22Rv1 (cell line): ENCODE data around the gene SCGB1C1.

ENCODE experiments used
- H3K27ac ChIP-seq: fragments of 450-650 bp; 2 replicates; pipeline ENCODE4 v1.5.1; 2017
- CTCF ChIP-seq: fragments of 450-650 bp; IDR thresholded peaks from 2 replicates; pipeline ENCODE4 v1.5.1; 2017; ENCODE audit warnings: mild to moderate bottlenecking
- ZFX ChIP-seq: fragments of 450-650 bp; IDR thresholded peaks from 2 replicates; pipeline ENCODE4 v1.6.1; 2017; ENCODE audit warnings: antibody characterized with exemption, borderline replicate concordance

The SCGB1C1 gene

DNA sequence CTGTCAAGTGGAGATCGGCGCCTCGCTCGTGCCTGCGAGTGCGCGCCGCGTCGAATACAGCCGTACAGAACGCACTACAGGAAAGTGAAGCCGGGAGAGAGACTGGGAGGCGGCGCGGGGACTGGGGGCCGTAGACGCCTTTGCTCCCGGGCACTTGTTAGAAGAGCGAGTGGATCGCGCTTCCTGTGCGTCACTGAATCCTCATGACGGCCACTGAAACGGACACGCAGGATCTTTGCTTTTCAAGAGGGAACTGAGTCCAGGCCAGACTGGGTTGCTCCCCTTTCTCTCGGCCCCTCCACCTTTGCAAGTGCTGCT, 14.9 kb downstream of the SCGB1C1 start:
- TF ChIP-seq CTCF, result no peak
- no peak for TF ChIP-seq ZFX
- peak overlapping the region; percentile 99 for H3K27ac ChIP-seq

- TF ChIP-seq ZFX, result no peak
- no peak for TF ChIP-seq CTCF
- peak overlapping the region; percentile 99 for H3K27ac ChIP-seq
Measured at GRCh38 chr11:208181-208916, 15.5 kb downstream of the SCGB1C1 start.

DNA sequence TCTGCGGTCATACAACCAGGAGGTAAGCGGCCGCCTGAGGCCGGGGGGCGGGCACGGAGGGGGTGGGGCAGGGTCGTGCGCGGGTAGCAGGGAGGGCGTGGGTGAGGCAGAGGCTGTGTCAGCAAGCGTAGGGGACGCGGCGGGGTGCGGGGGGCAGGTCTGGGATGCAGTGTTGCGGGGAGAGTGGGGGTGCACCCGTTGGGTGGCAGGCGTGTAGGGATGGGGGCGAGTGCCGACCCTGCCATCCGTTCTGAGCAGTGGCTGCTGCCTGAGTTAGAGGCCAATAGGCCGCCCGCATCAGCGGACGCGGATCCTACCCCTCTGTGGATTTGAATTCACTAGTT, 16.0 kb downstream of the SCGB1C1 start:
- peak overlapping the region; percentile 99 for H3K27ac ChIP-seq
- TF ChIP-seq CTCF (no peak), ZFX (no peak)

DNA sequence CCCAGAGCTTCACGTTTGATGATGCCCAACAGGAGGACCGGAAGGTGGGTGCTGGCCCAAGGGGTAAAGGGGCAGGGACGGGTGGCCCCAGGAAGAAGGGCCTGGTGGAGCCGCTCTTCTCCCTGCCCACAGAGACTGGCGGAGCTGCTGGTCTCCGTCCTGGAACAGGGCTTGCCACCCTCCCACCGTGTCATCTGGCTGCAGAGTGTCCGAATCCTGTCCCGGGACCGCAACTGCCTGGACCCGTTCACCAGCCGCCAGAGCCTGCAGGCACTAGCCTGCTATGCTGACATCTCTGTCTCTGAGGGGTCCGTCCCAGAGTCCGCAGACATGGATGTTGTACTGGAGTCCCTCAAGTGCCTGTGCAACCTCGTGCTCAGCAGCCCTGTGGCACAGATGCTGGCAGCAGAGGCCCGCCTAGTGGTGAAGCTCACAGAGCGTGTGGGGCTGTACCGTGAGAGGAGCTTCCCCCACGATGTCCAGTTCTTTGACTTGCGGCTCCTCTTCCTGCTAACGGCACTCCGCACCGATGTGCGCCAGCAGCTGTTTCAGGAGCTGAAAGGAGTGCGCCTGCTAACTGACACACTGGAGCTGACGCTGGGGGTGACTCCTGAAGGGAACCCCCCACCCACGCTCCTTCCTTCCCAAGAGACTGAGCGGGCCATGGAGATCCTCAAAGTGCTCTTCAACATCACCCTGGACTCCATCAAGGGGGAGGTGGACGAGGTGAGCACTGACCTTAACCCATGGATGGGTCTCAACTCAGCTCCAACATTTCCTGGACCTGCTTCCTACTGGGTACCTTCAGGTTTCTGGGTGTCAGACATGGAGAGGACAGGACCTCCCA, 16.6 kb downstream of the SCGB1C1 start:
- peak overlapping the region; percentile 99 for H3K27ac ChIP-seq
- no peak for TF ChIP-seq ZFX
- TF ChIP-seq CTCF, result no peak

DNA sequence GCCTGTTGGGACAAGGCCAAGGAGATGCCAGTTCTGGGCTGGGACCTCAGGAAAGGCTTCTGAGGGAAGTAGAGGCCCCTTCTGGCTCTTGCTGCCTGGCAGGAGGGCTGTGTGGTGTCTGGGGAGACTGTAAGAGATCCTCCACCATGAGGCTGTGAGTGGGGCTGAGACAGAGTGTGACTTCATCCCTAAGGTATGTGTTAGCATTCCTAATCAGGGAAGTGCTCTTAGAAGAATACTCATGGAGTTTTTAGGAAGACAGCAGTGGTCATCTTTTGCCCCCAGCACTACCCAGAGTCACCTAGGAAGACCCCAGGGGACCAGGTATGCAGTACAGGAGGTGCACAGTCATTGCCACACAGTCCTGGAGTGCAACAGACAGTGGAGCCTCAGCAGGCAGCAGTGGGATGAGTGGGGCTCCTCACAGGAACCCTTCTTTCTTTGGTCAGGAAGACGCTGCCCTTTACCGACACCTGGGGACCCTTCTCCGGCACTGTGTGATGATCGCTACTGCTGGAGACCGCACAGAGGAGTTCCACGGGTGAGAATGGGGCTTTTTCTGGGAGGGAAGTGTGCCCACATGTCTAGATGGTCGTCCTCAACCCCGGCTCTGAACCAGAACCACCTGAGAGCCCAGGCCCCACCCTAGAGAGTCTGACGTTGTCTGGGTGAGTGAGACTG, 17.4 kb downstream of the SCGB1C1 start:
- H3K27ac ChIP-seq, result peak overlapping the region; percentile 99
- no peak for TF ChIP-seq ZFX
- TF ChIP-seq CTCF, result no peak

DNA sequence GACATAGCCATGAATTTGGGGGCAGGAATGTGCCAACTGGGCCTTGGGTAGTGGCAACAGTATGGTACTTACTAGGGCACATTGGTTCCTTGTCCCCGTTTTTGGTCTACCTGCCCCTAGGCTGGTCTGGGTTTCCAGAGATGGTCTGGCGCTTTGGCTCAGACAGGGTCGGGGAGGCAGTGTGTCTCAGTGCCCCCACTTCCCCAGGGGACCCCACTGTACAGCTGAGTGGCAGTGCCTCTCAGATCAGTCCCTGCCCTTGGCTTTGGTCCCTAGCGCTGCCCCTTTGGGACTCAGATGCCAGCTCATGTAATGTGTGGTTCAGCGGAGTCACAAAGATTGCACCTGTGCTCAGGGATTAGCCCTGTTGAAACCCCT, 17.9 kb downstream of the SCGB1C1 start:
- no peak for TF ChIP-seq CTCF
- no peak for TF ChIP-seq ZFX
- peak overlapping the region; percentile 99; the same call in 1 of the 2 replicates for H3K27ac ChIP-seq

DNA sequence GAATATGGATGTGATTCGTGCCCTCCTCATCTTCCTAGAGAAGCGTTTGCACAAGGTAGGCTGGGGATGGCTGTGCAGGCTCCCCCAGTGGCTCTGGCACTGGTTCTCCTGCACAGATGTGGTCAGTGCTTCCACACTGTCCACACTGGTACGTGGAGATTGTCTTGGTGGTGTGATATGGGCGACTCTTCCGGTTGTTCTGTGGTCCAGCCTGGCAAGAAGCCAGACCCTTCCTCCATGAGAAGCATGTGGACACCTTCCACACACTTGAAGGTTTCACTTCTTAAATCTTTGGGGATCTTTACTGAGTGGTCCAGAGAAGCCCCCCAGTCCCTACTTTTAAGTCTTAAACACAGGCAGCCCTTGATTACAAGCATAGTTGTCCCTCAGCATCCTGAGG, 18.4 kb downstream of the SCGB1C1 start:
- H3K27ac ChIP-seq, result no peak overlapping the region
- no peak for TF ChIP-seq CTCF
- no peak for TF ChIP-seq ZFX
